Measurements from ENCODE around the gene UBR4. TPM values are rescaled to one million over a fixed set of nuclear protein-coding genes. Genes with fewer than 3 reads are reported as not detected.

Gene UBR4
- total RNA-seq, 1 donor from 2014 or later = 125 TPM

DNA sequence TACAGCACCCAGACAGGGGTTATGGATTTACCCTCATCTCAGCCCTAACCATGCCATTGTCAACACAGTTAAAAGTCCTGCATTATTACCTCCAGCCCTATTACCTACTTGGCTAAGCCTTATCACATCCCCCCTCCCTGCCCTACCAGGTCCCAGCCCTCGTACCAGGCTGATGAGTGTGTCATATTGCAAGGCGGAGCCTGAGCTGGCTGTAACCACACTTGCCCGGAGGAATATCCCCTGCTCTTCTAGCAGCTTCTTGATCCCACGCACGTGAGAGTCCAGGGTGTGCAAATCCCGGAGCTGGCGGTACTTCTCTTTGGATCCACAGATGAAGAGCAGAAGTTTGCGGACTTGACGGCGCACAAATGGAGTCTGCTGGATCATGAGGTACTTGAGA lies 87.4 kb downstream of the UBR4 start:
- no peak overlapping the region for H3K27ac ChIP-seq
- H3K4me3 ChIP-seq = no peak overlapping the region
- ATAC-seq (no peak), DNase-seq (no peak)
- no peaks in the 10 kb centered on the region for H3K27me3 ChIP-seq (ENCODE audit: low read depth)
- no peaks in the 10 kb centered on the region for H3K9me3 ChIP-seq
- intact Hi-C loops (cut with DNase I) = no loop called here
- TF ChIP-seq, protein P1, sequence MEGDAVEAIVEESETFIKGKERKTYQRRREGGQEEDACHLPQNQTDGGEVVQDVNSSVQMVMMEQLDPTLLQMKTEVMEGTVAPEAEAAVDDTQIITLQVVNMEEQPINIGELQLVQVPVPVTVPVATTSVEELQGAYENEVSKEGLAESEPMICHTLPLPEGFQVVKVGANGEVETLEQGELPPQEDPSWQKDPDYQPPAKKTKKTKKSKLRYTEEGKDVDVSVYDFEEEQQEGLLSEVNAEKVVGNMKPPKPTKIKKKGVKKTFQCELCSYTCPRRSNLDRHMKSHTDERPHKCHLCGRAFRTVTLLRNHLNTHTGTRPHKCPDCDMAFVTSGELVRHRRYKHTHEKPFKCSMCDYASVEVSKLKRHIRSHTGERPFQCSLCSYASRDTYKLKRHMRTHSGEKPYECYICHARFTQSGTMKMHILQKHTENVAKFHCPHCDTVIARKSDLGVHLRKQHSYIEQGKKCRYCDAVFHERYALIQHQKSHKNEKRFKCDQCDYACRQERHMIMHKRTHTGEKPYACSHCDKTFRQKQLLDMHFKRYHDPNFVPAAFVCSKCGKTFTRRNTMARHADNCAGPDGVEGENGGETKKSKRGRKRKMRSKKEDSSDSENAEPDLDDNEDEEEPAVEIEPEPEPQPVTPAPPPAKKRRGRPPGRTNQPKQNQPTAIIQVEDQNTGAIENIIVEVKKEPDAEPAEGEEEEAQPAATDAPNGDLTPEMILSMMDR (IDR thresholded peaks at IDR 0.05) = no peak
- H3K4me1 ChIP-seq = no peaks in the 10 kb centered on the region
- peaks cover 100% of the 10 kb centered on the region for H3K36me3 ChIP-seq

DNA sequence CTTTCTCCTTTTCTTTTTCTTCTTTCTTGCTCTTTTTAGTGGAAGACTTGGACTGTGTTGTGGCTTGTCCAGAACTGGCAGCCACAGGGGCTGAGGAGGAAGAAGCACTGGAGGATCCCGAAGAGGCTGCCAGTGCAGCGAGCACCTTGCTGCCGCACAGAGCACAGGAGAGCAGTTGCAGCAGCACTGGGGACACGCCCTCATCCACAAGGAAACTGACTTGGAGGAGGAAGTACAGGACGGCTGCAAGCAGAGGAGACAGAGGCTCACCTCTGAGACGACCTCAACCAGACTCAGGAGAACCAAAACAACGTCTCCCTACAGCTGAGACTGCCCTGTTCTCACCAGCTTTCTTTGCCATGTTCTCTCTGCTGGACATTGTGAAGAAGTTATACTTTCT lies 88.9 kb downstream of the UBR4 start:
- DNase-seq (no peak), ATAC-seq (no peak)
- Histone ChIP-seq H3K4me1 (no peaks in the 10 kb centered on the region), H3K27me3 (ENCODE audit: low read depth) (no peaks in the 10 kb centered on the region), H3K36me3 (peaks cover 100% of the 10 kb centered on the region), H3K9me3 (no peaks in the 10 kb centered on the region), H3K27ac (no peak overlapping the region), H3K4me3 (no peak overlapping the region)
- intact Hi-C loops (cut with DNase I) = no loop called here
- TF ChIP-seq, protein P1 (IDR thresholded peaks at IDR 0.05) = no peak

DNA sequence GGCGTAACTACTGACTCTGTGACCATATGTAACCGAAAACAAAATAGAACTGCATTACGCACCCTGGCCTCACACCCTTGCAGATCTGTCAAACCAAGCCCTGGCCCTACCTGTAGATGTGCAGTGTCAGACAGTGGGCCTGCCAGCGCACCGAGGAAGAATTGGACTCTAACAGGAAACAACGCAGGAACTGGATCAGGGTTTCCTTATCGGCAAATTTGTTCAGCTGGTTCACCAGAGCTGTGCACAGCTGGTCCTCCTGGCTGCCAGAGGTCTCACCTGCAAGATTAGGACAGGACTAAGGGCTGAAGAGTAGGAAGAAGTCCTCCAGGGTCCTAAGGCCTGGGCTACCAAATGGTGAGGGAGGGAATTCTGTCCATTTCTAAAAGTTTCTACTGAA lies 90.0 kb downstream of the UBR4 start:
- no peak overlapping the region for H3K4me3 ChIP-seq
- no peaks in the 10 kb centered on the region for H3K9me3 ChIP-seq
- ATAC-seq (no peak), DNase-seq (no peak)
- no peaks in the 10 kb centered on the region for H3K27me3 ChIP-seq (ENCODE audit: low read depth)
- H3K4me1 ChIP-seq = no peaks in the 10 kb centered on the region
- H3K36me3 ChIP-seq = peaks cover 100% of the 10 kb centered on the region
- TF ChIP-seq, protein P1 (IDR thresholded peaks at IDR 0.05) = no peak
- intact Hi-C loops (cut with DNase I) = no loop called here
- no peak overlapping the region for H3K27ac ChIP-seq

DNA sequence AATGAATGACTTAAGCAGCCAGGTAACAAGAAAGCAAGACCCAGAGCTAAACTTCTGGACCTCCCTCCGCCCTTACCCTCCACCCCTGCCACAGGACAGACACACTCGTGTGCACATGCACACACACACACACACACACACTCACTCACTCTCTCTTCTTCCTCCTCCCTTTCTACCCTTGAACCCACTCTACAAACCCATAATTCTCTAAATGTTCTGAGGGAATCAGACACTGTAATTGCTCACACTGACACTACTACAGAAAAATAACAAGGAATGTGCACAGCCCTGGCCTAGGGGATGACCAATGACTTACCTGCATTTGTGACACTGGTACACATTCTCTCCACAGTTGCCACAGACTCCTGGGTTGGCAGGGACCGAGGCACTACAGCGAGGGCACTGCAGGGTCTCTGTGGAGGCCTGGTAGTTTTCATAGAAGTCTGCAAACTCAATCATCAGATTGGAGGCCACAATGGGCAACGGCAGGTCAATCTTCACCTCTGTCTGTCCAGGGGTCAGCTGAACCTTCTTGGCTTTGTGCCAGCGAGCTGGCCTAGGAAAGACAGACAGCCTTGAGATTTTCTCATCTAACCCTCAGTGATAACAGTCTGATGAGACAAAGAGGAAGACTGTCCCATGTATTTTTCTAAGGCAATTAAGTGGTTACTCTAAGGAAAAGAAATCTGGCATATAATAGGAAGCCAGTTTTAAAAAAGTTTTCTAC lies 94.8 kb downstream of the UBR4 start:
- Histone ChIP-seq H3K36me3 (peaks cover 100% of the 10 kb centered on the region), H3K4me3 (no peak overlapping the region), H3K27me3 (ENCODE audit: low read depth) (no peaks in the 10 kb centered on the region), H3K4me1 (no peaks in the 10 kb centered on the region), H3K9me3 (no peaks in the 10 kb centered on the region), H3K27ac (no peak overlapping the region)
- ATAC-seq = no peak
- no peak for DNase-seq
- TF ChIP-seq, protein P1 (IDR thresholded peaks at IDR 0.05) = no peak
- intact Hi-C loops (cut with DNase I) = no loop called here

DNA sequence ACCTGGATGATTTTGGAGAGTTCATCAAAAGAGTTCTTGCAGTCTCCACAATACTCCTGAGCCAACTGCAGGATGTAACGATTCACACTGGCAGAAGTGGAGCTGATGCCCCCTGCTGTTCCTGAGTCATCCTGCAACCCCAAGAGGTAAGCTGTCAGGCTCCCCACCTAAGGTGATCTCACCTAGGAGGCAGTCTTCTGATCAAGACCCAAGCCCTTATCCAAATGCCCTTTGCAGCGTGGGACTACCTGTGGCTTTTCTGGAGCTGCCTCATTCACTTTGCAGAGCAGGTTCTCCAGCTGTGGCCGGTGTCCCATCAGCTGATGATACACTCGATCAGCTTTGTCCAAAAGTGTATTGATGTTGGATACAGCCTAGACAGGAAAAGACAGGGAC lies 96.4 kb downstream of the UBR4 start:
- no peaks in the 10 kb centered on the region for H3K4me1 ChIP-seq
- no peaks in the 10 kb centered on the region for H3K9me3 ChIP-seq
- TF ChIP-seq, protein P1 (IDR thresholded peaks at IDR 0.05) = peak; percentile 37
- H3K4me3 ChIP-seq = no peak overlapping the region
- no peaks in the 10 kb centered on the region for H3K27me3 ChIP-seq (ENCODE audit: low read depth)
- H3K36me3 ChIP-seq = peaks cover 100% of the 10 kb centered on the region
- DNase-seq (no peak), ATAC-seq (no peak)
- no peak overlapping the region for H3K27ac ChIP-seq
- intact Hi-C loops (cut with DNase I) = no loop called here
